H1 (cell line): Measurements from ENCODE around the gene MBOAT1. TPM values are rescaled to one million over a fixed set of nuclear protein-coding genes. Genes with fewer than 3 reads are reported as not detected.

Source experiments
- CBX5 ChIP-seq: fragments of 300-800, 300-1000 bp; sonication (generic); IDR thresholded peaks from 2 replicates; pipeline ENCODE4 v1.7.1; 2016; ENCODE audit warnings: antibody characterized with exemption, low read length, low read depth
- NRF1 ChIP-seq: IDR thresholded peaks from 2 replicates; pipeline ENCODE4 v1.6.1; 2011; ENCODE audit warnings: mild to moderate bottlenecking, low read depth, low read length, improper control_type of control experiment
- TBP ChIP-seq: IDR thresholded peaks from 2 replicates; pipeline ENCODE4 v1.6.1; 2011; ENCODE audit warnings: low read depth, low read length, improper control_type of control experiment
- polyA plus RNA-seq, 7 experiments: library from polyadenylated mRNA; depleted of rRNA in 3 of 7; stranded (reverse) in 5 of 7; unstranded in 2 of 7; fragments of >200 nt in 5 of 7; fragments of 200-250 nt in 2 of 7; gene quantifications; 1 replicate in 5 of 7; 2 replicates in 1 of 7; 4 replicates in 1 of 7; pipeline versions ENCODE4 v1.2.1 to v1.2.3, GENCODE V29; 2011 to 2013; ENCODE audit warnings: missing spikeins in 2 of 7, mixed read lengths in 2 of 7
- total RNA-seq: library from RNA; stranded (reverse); fragmentation: NEBNext Ultra II Directional; extraction: Animal tissue kit (Norgen Biotek cat#: 25700); gene quantifications from 2 replicates; pipeline ENCODE4 v1.2.1, GENCODE V29; 2021

The MBOAT1 gene
- total and polyA plus RNA-seq, 2 of the 8 experiments (the other 6 are each of a cell fraction or from before 2014, with no cell fraction given), result 4.9 to 19.5 TPM

- TF ChIP-seq NRF1 (no peak), CBX5 (no peak), TBP (no peak)
Observed at GRCh38 chr6:20236344-20236743, 24.1 kb upstream of the MBOAT1 start (continued).
